OCI-LY3 (cell line): ENCODE measurements around the gene IGFBPL1.

ENCODE experiments used
- H2AFZ ChIP-seq: fragments of 200-600, 300-600 bp; shearing (Covaris generic); 2 replicates; pipeline ENCODE4 v1.6.0; 2014; ENCODE audit warnings: antibody characterized with exemption, low read depth, low read length
- H3K27ac ChIP-seq: fragments of 200-600, 300-600 bp; sonication (generic); 2 replicates; pipeline ENCODE4 v1.5.1; 2014; ENCODE audit warnings: mild to moderate bottlenecking, low read length, moderate library complexity, mixed read lengths
- H3K27me3 ChIP-seq: fragments of 200-600, 300-600 bp; sonication (generic); 2 replicates; pipeline ENCODE4 v1.6.1; 2014; ENCODE audit warnings: low read depth, low read length, mixed read lengths
- H3K36me3 ChIP-seq: fragments of 200-600, 300-600 bp; sonication (generic); replicated peaks from 2 replicates; pipeline ENCODE3; 2014; ENCODE audit warnings: low read depth, low read length, mixed read lengths
- H3K4me1 ChIP-seq: fragments of 300-600, 200-600 bp; sonication (generic); 2 replicates; pipeline ENCODE4 v1.6.1; 2014; ENCODE audit warnings: low read length, mixed read lengths
- H3K4me2 ChIP-seq: fragments of 200-600, 300-600 bp; sonication (generic); 2 replicates; pipeline ENCODE4 v1.6.1; 2014; ENCODE audit warnings: low read length, mixed read lengths
- H3K4me3 ChIP-seq: fragments of 300-600, 200-600 bp; sonication (generic); 2 replicates; pipeline ENCODE4 v1.5.1; 2014; ENCODE audit warnings: antibody characterized with exemption, mild to moderate bottlenecking, low read length, moderate library complexity
- H3K79me2 ChIP-seq: fragments of 300-600, 200-600 bp; shearing (Covaris generic); 2 replicates; pipeline ENCODE4 v1.6.1; 2014; ENCODE audit warnings: mild to moderate bottlenecking, low read length, mixed read lengths
- H3K9ac ChIP-seq: fragments of 300-600, 200-600 bp; shearing (Covaris generic); 2 replicates; pipeline ENCODE4 v1.6.0; 2014; ENCODE audit warnings: mild to moderate bottlenecking, low read length, moderate library complexity
- H3K9me3 ChIP-seq: fragments of 200-600, 300-600 bp; shearing (Covaris generic); 2 replicates; pipeline ENCODE4 v1.6.1; 2014; ENCODE audit warnings: low read length, mixed read lengths; ENCODE audit not compliant: insufficient read depth
- H4K20me1 ChIP-seq: fragments of 200-600, 300-600 bp; sonication (generic); 2 replicates; pipeline ENCODE4 v1.6.1; 2016; ENCODE audit warnings: low read length, mixed read lengths; ENCODE audit not compliant: insufficient read depth
- CTCF ChIP-seq: fragments of 200-600, 300-600 bp; sonication (generic); IDR thresholded peaks from 2 replicates; pipeline ENCODE4 v1.5.1; 2014; ENCODE audit warnings: antibody characterized with exemption, low read length, low read depth
- EZH2phosphoT487 ChIP-seq: fragments of 200-600 bp; shearing (Covaris generic); IDR thresholded peaks from 2 replicates; pipeline ENCODE4 v1.6.1; 2018; ENCODE audit warnings: antibody characterized with exemption, mixed run types, low read depth

IGFBPL1 gene

DNA sequence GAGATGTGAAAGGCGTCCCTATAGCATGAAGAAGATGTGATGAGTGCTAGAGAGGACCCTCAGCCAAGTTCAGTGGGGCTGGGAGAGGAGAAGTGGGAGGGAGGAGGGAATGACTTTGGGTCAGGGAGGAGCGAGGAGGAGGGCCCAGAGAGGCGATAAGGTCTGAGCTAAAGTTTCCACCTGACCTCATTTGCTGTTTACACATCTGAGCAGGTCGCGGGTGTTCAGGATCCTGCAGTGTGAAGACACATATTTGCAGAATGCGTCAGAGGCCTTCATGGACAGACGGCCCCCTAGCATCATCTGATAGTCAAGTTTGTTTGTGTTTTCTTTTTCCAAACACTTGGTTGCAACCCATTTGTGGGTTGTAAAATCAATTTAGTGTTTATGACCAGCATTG is 18.9 kb upstream of the IGFBPL1 start:
- TF ChIP-seq EZH2phosphoT487 (no peak), CTCF (no peak)
- Histone ChIP-seq H3K9me3 (0 out of 2 replicates have a peak, but pooled peaks cover 6% of the 10 kb centered on the region), H3K4me2 (no peak overlapping the region), H3K36me3 (no peaks in the 10 kb centered on the region), H3K79me2 (no peaks in the 10 kb centered on the region), H3K4me1 (peaks cover 20% of the 10 kb centered on the region), H3K27me3 (peaks cover 21% of the 10 kb centered on the region), H3K4me3 (no peak overlapping the region), H2AFZ (no peak overlapping the region), H3K9ac (no peak overlapping the region), H3K27ac (no peak overlapping the region), H4K20me1 (no peaks in the 10 kb centered on the region)

DNA sequence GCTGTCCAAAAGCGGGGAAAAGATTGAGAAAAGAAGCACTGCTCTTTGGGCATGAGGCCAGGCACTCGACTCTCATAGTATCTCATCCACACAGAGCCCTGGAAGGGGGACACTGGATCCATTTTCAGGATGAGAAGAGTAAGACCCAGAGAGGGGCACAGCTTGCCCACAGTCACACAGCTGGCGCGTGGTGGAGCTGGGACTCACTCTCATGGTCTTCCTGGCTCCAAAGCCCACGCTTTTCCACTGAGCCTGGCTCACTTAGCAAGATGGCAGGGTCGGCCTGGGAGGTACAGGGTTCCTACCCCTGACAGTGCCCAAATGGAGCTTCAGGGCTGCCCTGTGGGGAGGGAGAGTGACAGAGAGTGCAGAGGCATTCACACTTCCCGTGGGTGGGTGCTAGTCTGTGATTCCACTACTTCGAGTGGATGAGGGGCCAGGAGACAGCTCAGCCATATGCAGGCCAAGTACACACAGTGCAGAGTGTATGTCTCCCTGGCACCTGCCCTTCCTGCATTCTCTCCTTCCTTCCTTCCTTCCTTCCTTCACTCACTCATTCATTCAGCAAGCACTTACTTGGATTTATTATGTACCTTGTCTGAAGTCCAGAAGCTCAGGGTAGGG is 18.3 kb upstream of the IGFBPL1 start:
- Histone ChIP-seq H3K79me2 (no peaks in the 10 kb centered on the region), H4K20me1 (no peaks in the 10 kb centered on the region), H3K4me3 (no peak overlapping the region), H3K4me1 (peaks cover 25% of the 10 kb centered on the region), H3K27me3 (peaks cover 21% of the 10 kb centered on the region), H3K36me3 (no peaks in the 10 kb centered on the region), H3K4me2 (no peak overlapping the region), H3K27ac (no peak overlapping the region), H2AFZ (no peak overlapping the region), H3K9me3 (0 out of 2 replicates have a peak, but pooled peaks cover 6% of the 10 kb centered on the region), H3K9ac (no peak overlapping the region)
- TF ChIP-seq EZH2phosphoT487 (no peak), CTCF (no peak)

- Histone ChIP-seq H4K20me1 (no peaks in the 10 kb centered on the region), H3K27me3 (peaks cover 12% of the 10 kb centered on the region), H3K4me3 (no peak overlapping the region), H3K4me1 (peaks cover 28% of the 10 kb centered on the region), H3K79me2 (no peaks in the 10 kb centered on the region), H3K9me3 (0 out of 2 replicates have a peak, but pooled peaks cover 4% of the 10 kb centered on the region), H3K27ac (no peak overlapping the region), H2AFZ (no peak overlapping the region), H3K9ac (no peak overlapping the region), H3K36me3 (no peaks in the 10 kb centered on the region), H3K4me2 (no peak overlapping the region)
- no peak for TF ChIP-seq EZH2phosphoT487
- TF ChIP-seq CTCF: no peak
These were observed 17.3 kb upstream of the IGFBPL1 start for GRCh38 chr9:38441347-38442085.

DNA sequence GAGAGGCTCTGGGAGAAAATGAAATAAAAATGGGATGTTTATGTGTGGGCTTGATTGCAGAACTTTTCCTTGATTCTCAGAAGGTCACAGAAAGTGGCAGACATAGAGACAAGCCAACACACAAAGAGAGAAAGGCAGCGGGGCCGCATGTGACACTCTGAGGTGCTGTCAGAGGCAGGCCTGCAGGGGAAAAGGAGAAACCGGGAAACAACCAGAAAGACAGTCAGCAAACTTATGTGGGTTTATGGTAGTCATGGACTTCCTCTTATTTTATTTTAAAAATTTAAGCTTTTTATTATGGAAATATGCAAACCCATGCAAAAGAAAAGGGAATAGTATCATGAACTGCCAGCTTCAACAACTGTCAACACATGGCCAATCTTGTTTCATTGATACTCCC is 16.3 kb upstream of the IGFBPL1 start:
- no peak overlapping the region for H2AFZ ChIP-seq
- no peaks in the 10 kb centered on the region for H3K36me3 ChIP-seq
- H3K4me2 ChIP-seq: no peak overlapping the region
- peaks cover 5% of the 10 kb centered on the region; the same call in 1 of the 2 replicates for H3K27me3 ChIP-seq
- H3K9me3 ChIP-seq: no peaks in the 10 kb centered on the region
- H3K4me3 ChIP-seq: no peak overlapping the region
- peaks cover 19% of the 10 kb centered on the region for H3K4me1 ChIP-seq
- no peak overlapping the region for H3K27ac ChIP-seq
- H3K9ac ChIP-seq: no peak overlapping the region
- TF ChIP-seq EZH2phosphoT487 (no peak), CTCF (no peak)
- no peaks in the 10 kb centered on the region for H3K79me2 ChIP-seq
- H4K20me1 ChIP-seq: no peaks in the 10 kb centered on the region
